HG03354 (cell line): ENCODE measurements around the gene SAMD3.
"Not testable (repeated sequence)": the region's sequence is repeated elsewhere in the genome, so short reads cannot be mapped to it uniquely, and the experiment has no call there.

Experiments used
- ATAC-seq: cut with Tn5 transposase; IDR thresholded peaks from one replicate; pipeline ENCODE4 v1.9.1; 2021; ENCODE audit warnings: mild to moderate bottlenecking; ENCODE audit not compliant: unreplicated experiment, poor library complexity, severe bottlenecking

The SAMD3 gene

GRCh38 chr6:130183271-130184222 lies 39.2 kb downstream of the SAMD3 start:
- no peak for ATAC-seq

GRCh38 chr6:130182466-130182865 lies 40.3 kb downstream of the SAMD3 start:
- ATAC-seq = no peak

GRCh38 chr6:130178692-130179091 lies 44.1 kb downstream of the SAMD3 start:
- ATAC-seq = no peak

GRCh38 chr6:130176378-130176777 lies 46.4 kb downstream of the SAMD3 start:
- ATAC-seq = no peak

GRCh38 chr6:130173377-130174004 lies 49.3 kb downstream of the SAMD3 start:
- ATAC-seq = not testable (repeated sequence)

GRCh38 chr6:130170160-130170559 lies 52.6 kb downstream of the SAMD3 start:
- not testable (repeated sequence) for ATAC-seq

- no peak for ATAC-seq
Measured at GRCh38 chr6:130167655-130168054, 55.1 kb downstream of the SAMD3 start.

- no peak for ATAC-seq
Measured at GRCh38 chr6:130164251-130164650, 58.5 kb downstream of the SAMD3 start.

- ATAC-seq = no peak
Measured at GRCh38 chr6:130163266-130163665, 59.5 kb downstream of the SAMD3 start.

GRCh38 chr6:130162421-130162820 lies 60.3 kb downstream of the SAMD3 start:
- ATAC-seq = no peak

- no peak for ATAC-seq
Measured at GRCh38 chr6:130161683-130162404, 60.9 kb downstream of the SAMD3 start.

GRCh38 chr6:130159956-130160355 lies 62.8 kb downstream of the SAMD3 start:
- no peak for ATAC-seq

- ATAC-seq = no peak
Measured at GRCh38 chr6:130158548-130158947, 64.2 kb downstream of the SAMD3 start.

- ATAC-seq = no peak
Measured at GRCh38 chr6:130158056-130158455, 64.7 kb downstream of the SAMD3 start.

- ATAC-seq = no peak
Measured at GRCh38 chr6:130156908-130157307, 65.8 kb downstream of the SAMD3 start.

GRCh38 chr6:130152908-130153510 lies 69.7 kb downstream of the SAMD3 start:
- no peak for ATAC-seq

- no peak for ATAC-seq
Measured at GRCh38 chr6:130150906-130151305, 71.8 kb downstream of the SAMD3 start.

GRCh38 chr6:130149016-130149415 lies 73.7 kb downstream of the SAMD3 start:
- not testable (repeated sequence) for ATAC-seq

GRCh38 chr6:130148181-130148580 lies 74.6 kb downstream of the SAMD3 start:
- no peak for ATAC-seq

GRCh38 chr6:130147111-130147510 lies 75.6 kb downstream of the SAMD3 start:
- no peak for ATAC-seq
